Skeletal muscle tissue (tissue), 4 donors: Measurements from ENCODE around the gene CDT1. TPM values are rescaled to one million over a fixed set of nuclear protein-coding genes. Genes with fewer than 3 reads are reported as not detected.

Experiments used
- H3K27ac ChIP-seq: one replicate; pipeline ENCODE4 v1.7.0; 2013; ENCODE audit warnings: mild to moderate bottlenecking, low read depth, low read length, inconsistent platforms
- H3K27me3 ChIP-seq, 3 donors: one replicate each; pipeline ENCODE4 v1.7.0; 2013; ENCODE audit warnings: low read length in 3 of 3; ENCODE audit not compliant: control insufficient read depth in 3 of 3, insufficient read depth in 3 of 3
- H3K36me3 ChIP-seq, 3 donors: one replicate each; pipeline ENCODE4 v1.7.0; 2013; ENCODE audit warnings: low read length in 3 of 3; ENCODE audit not compliant: control insufficient read depth in 3 of 3, insufficient read depth in 3 of 3
- H3K4me1 ChIP-seq, 3 donors: one replicate each; pipeline ENCODE4 v1.7.0; 2013; ENCODE audit warnings: low read length in 3 of 3, mild to moderate bottlenecking in 3 of 3; ENCODE audit not compliant: control insufficient read depth in 3 of 3, insufficient read depth in 3 of 3
- H3K4me3 ChIP-seq, 3 donors: one replicate each; pipeline ENCODE4 v1.7.0; 2013; ENCODE audit warnings: low read length in 3 of 3
- H3K9ac ChIP-seq, 3 donors: one replicate each; pipeline ENCODE4 v1.7.0; 2013; ENCODE audit warnings: low read length in 3 of 3, mild to moderate bottlenecking in 3 of 3, moderate library complexity in 2 of 3, low read depth in 1 of 3
- H3K9me3 ChIP-seq, 3 donors: one replicate each; pipeline ENCODE4 v1.7.0; 2013; ENCODE audit warnings: low read length in 3 of 3; ENCODE audit not compliant: control insufficient read depth in 3 of 3
- total RNA-seq: library from RNA; depleted of rRNA; stranded (reverse); fragments of >200 nt; gene quantifications from one replicate; pipeline ENCODE4 v1.2.3, GENCODE V29; 2014
- donor health status: Osteomylitis.

The CDT1 gene
- total RNA-seq, 1 donor from 2014 or later: 6.3 TPM

- peaks cover 17 to 28% (median 19%) of the 10 kb centered on the region in 3 donors for H3K36me3 ChIP-seq
- H3K9me3 ChIP-seq: no peaks in the 10 kb centered on the region
- no peak overlapping the region for H3K9ac ChIP-seq
- H3K4me1 ChIP-seq: no peaks in the 10 kb centered on the region
- no peak overlapping the region for H3K27ac ChIP-seq
- no peaks in the 10 kb centered on the region for H3K27me3 ChIP-seq
- no peak overlapping the region for H3K4me3 ChIP-seq
Observed at GRCh38 chr16:88835383-88835782, 31.8 kb downstream of the CDT1 start.

- H3K27ac ChIP-seq: no peak overlapping the region
- H3K4me3 ChIP-seq: no peak overlapping the region
- H3K27me3 ChIP-seq: no peaks in the 10 kb centered on the region
- no peaks in the 10 kb centered on the region for H3K4me1 ChIP-seq
- H3K9me3 ChIP-seq: no peaks in the 10 kb centered on the region
- peaks cover 20 to 30% (median 20%) of the 10 kb centered on the region in 3 donors for H3K36me3 ChIP-seq
- no peak overlapping the region for H3K9ac ChIP-seq
Observed at GRCh38 chr16:88835818-88836217, 32.2 kb downstream of the CDT1 start.

GRCh38 chr16:88836791-88837190 is 33.2 kb downstream of the CDT1 start:
- no peak overlapping the region for H3K27ac ChIP-seq
- H3K9ac ChIP-seq: no peak overlapping the region
- H3K27me3 ChIP-seq: no peaks in the 10 kb centered on the region
- H3K4me1 ChIP-seq: no peaks in the 10 kb centered on the region
- no peaks in the 10 kb centered on the region for H3K9me3 ChIP-seq
- H3K36me3 ChIP-seq: peaks cover 20 to 30% (median 21%) of the 10 kb centered on the region in 3 donors
- H3K4me3 ChIP-seq: no peak overlapping the region

- no peak overlapping the region for H3K27ac ChIP-seq
- H3K27me3 ChIP-seq: no peaks in the 10 kb centered on the region
- no peaks in the 10 kb centered on the region for H3K9me3 ChIP-seq
- no peak overlapping the region for H3K9ac ChIP-seq
- H3K4me1 ChIP-seq: no peaks in the 10 kb centered on the region
- no peak overlapping the region for H3K4me3 ChIP-seq
- peaks cover 20 to 30% (median 21%) of the 10 kb centered on the region in 3 donors for H3K36me3 ChIP-seq
Observed at GRCh38 chr16:88837806-88838205, 34.2 kb downstream of the CDT1 start.

GRCh38 chr16:88838566-88838965 is 35.0 kb downstream of the CDT1 start:
- no peak overlapping the region for H3K27ac ChIP-seq
- H3K9ac ChIP-seq: no peak overlapping the region
- no peaks in the 10 kb centered on the region for H3K4me1 ChIP-seq
- no peaks in the 10 kb centered on the region for H3K27me3 ChIP-seq
- no peak overlapping the region for H3K4me3 ChIP-seq
- H3K9me3 ChIP-seq: no peaks in the 10 kb centered on the region
- peaks cover 20 to 30% (median 21%) of the 10 kb centered on the region in 3 donors for H3K36me3 ChIP-seq

GRCh38 chr16:88839026-88839529 is 35.5 kb downstream of the CDT1 start:
- H3K27me3 ChIP-seq: no peaks in the 10 kb centered on the region
- H3K27ac ChIP-seq: no peak overlapping the region
- H3K4me1 ChIP-seq: no peaks in the 10 kb centered on the region
- no peak overlapping the region for H3K4me3 ChIP-seq
- H3K9ac ChIP-seq: no peak overlapping the region
- peaks cover 20 to 30% (median 21%) of the 10 kb centered on the region in 3 donors for H3K36me3 ChIP-seq
- H3K9me3 ChIP-seq: no peaks in the 10 kb centered on the region

GRCh38 chr16:88839745-88840599 is 36.4 kb downstream of the CDT1 start:
- Histone ChIP-seq H3K9me3 (no peaks in the 10 kb centered on the region), H3K9ac (no peak overlapping the region), H3K4me1 (no peaks in the 10 kb centered on the region), H3K4me3 (no peak overlapping the region), H3K36me3 (peaks cover 18 to 29% (median 18%) of the 10 kb centered on the region in 3 donors), H3K27ac (no peak overlapping the region), H3K27me3 (no peaks in the 10 kb centered on the region)

GRCh38 chr16:88840600-88841215 is 37.1 kb downstream of the CDT1 start:
- no peak overlapping the region for H3K9ac ChIP-seq
- peaks cover 13 to 22% (median 14%) of the 10 kb centered on the region in 3 donors for H3K36me3 ChIP-seq
- no peak overlapping the region for H3K4me3 ChIP-seq
- H3K9me3 ChIP-seq: no peaks in the 10 kb centered on the region
- H3K27ac ChIP-seq: no peak overlapping the region
- no peaks in the 10 kb centered on the region for H3K27me3 ChIP-seq
- no peaks in the 10 kb centered on the region for H3K4me1 ChIP-seq

- no peaks in the 10 kb centered on the region for H3K27me3 ChIP-seq
- no peaks in the 10 kb centered on the region for H3K4me1 ChIP-seq
- H3K9me3 ChIP-seq: no peaks in the 10 kb centered on the region
- H3K36me3 ChIP-seq: peaks cover 13 to 17% (median 14%) of the 10 kb centered on the region in 3 donors
- no peak overlapping the region for H3K27ac ChIP-seq
- H3K9ac ChIP-seq: no peak overlapping the region
- H3K4me3 ChIP-seq: no peak overlapping the region
Observed at GRCh38 chr16:88841521-88842307, 38.1 kb downstream of the CDT1 start.
